Embryonic facial prominence (tissue), 1 donor: ENCODE results near the gene PRTN3.
"Not testable (repeated sequence)": the region's sequence is repeated elsewhere in the genome, so short reads cannot be mapped to it uniquely, and the experiment has no call there.

Source experiments
- DNase-seq: peaks from one replicate; pipeline ENCODE4 v3.0.0-alpha.2; 2016; ENCODE audit errors: extremely low spot score

PRTN3 gene

GRCh38 chr19:866769-867300, 26.0 kb downstream of the PRTN3 start:
- no peak for DNase-seq

- no peak for DNase-seq
Measured at GRCh38 chr19:867301-867793, 26.5 kb downstream of the PRTN3 start.

GRCh38 chr19:867855-868457, 27.2 kb downstream of the PRTN3 start:
- DNase-seq = no peak

- DNase-seq = no peak
Measured at GRCh38 chr19:868458-869244, 27.9 kb downstream of the PRTN3 start.

- no peak for DNase-seq
Measured at GRCh38 chr19:869245-870177, 28.7 kb downstream of the PRTN3 start.

- no peak for DNase-seq
Measured at GRCh38 chr19:870314-870713, 29.5 kb downstream of the PRTN3 start.

- DNase-seq = no peak
Measured at GRCh38 chr19:870963-871401, 30.2 kb downstream of the PRTN3 start.

- no peak for DNase-seq
Measured at GRCh38 chr19:871446-872265, 30.9 kb downstream of the PRTN3 start.

- no peak for DNase-seq
Measured at GRCh38 chr19:872266-872951, 31.6 kb downstream of the PRTN3 start.

GRCh38 chr19:873084-873483, 32.3 kb downstream of the PRTN3 start:
- no peak for DNase-seq

- DNase-seq = no peak
Measured at GRCh38 chr19:873561-874041, 32.8 kb downstream of the PRTN3 start.

GRCh38 chr19:875265-875879, 34.6 kb downstream of the PRTN3 start:
- no peak for DNase-seq

GRCh38 chr19:876089-876488, 35.3 kb downstream of the PRTN3 start:
- DNase-seq = no peak

GRCh38 chr19:876780-877314, 36.0 kb downstream of the PRTN3 start:
- DNase-seq = no peak

- not testable (repeated sequence) for DNase-seq
Measured at GRCh38 chr19:877992-878660, 37.3 kb downstream of the PRTN3 start.

GRCh38 chr19:878751-879561, 38.2 kb downstream of the PRTN3 start:
- DNase-seq = not testable (repeated sequence)

GRCh38 chr19:879711-880438, 39.1 kb downstream of the PRTN3 start:
- DNase-seq = no peak
